HG03571 (cell line): ENCODE data around the gene SWT1.
"Not testable (repeated sequence)": the region's sequence is repeated elsewhere in the genome, so short reads cannot be mapped to it uniquely, and the experiment has no call there.

Source experiments
- ATAC-seq: cut with Tn5 transposase; IDR thresholded peaks from one replicate; pipeline ENCODE4 v1.9.1; 2021; ENCODE audit not compliant: unreplicated experiment

SWT1 gene

GRCh38 chr1:185162491-185162890 is 5.5 kb downstream of the SWT1 start:
- no peak for ATAC-seq

GRCh38 chr1:185166106-185166505 is 9.1 kb downstream of the SWT1 start:
- ATAC-seq, result no peak

- peak; percentile 86 for ATAC-seq
Observed at GRCh38 chr1:185170291-185170848, 13.4 kb downstream of the SWT1 start.

- ATAC-seq, result no peak
Observed at GRCh38 chr1:185193756-185194155, 36.8 kb downstream of the SWT1 start.

GRCh38 chr1:185198712-185199111 is 41.7 kb downstream of the SWT1 start:
- ATAC-seq, result not testable (repeated sequence)

- no peak for ATAC-seq
Observed at GRCh38 chr1:185200889-185201288, 43.9 kb downstream of the SWT1 start.

GRCh38 chr1:185207170-185207569 is 50.2 kb downstream of the SWT1 start:
- no peak for ATAC-seq

GRCh38 chr1:185207980-185208602 is 51.1 kb downstream of the SWT1 start:
- no peak for ATAC-seq

- ATAC-seq, result no peak
Observed at GRCh38 chr1:185208626-185209180, 51.7 kb downstream of the SWT1 start.

GRCh38 chr1:185209357-185209756 is 52.4 kb downstream of the SWT1 start:
- not testable (repeated sequence) for ATAC-seq

GRCh38 chr1:185213091-185213490 is 56.1 kb downstream of the SWT1 start:
- ATAC-seq, result no peak

- no peak for ATAC-seq
Observed at GRCh38 chr1:185215911-185216310, 58.9 kb downstream of the SWT1 start.

GRCh38 chr1:185224132-185224531 is 67.2 kb downstream of the SWT1 start:
- ATAC-seq, result no peak

- no peak for ATAC-seq
Observed at GRCh38 chr1:185227161-185227560, 70.2 kb downstream of the SWT1 start.

- ATAC-seq, result no peak
Observed at GRCh38 chr1:185228979-185229378, 72.0 kb downstream of the SWT1 start.

GRCh38 chr1:185229981-185230380 is 73.0 kb downstream of the SWT1 start:
- ATAC-seq, result no peak

- ATAC-seq, result no peak
Observed at GRCh38 chr1:185232874-185233273, 75.9 kb downstream of the SWT1 start.

- not testable (repeated sequence) for ATAC-seq
Observed at GRCh38 chr1:185234183-185234582, 77.2 kb downstream of the SWT1 start.

GRCh38 chr1:185237176-185237575 is 80.2 kb downstream of the SWT1 start:
- ATAC-seq, result not testable (repeated sequence)

GRCh38 chr1:185237661-185238060 is 80.7 kb downstream of the SWT1 start:
- no peak for ATAC-seq

- ATAC-seq, result no peak
Observed at GRCh38 chr1:185238447-185238846, 81.5 kb downstream of the SWT1 start.

GRCh38 chr1:185239861-185240260 is 82.9 kb downstream of the SWT1 start:
- ATAC-seq, result no peak

- ATAC-seq, result no peak
Observed at GRCh38 chr1:185241127-185241526, 84.2 kb downstream of the SWT1 start.
